CD4-positive, alpha-beta T cell (primary cell): ENCODE results near the gene PPP1R1C. TPM values are rescaled to one million over a fixed set of nuclear protein-coding genes. Genes with fewer than 3 reads are reported as not detected.

ENCODE experiments used
- ATAC-seq: fragments of 200-7000 bp; cut with Tn5 transposase; one replicate; pipeline ENCODE4 v1.10.0; 2022; ENCODE audit warnings: mild to moderate bottlenecking; ENCODE audit not compliant: poor library complexity
- CTCF ChIA-PET: fragments of 350-600 bp; sonication (Branson Sonifier 250); formaldehyde crosslinking; loops from one replicate; lab custom pipeline; 2021; ENCODE audit warnings: antibody characterized with exemption, inconsistent platforms; lab: Charles Lee
- POLR2A ChIA-PET: fragments of 350-600 bp; sonication (Branson Sonifier 250); formaldehyde crosslinking; loops from one replicate; lab custom pipeline; 2021; ENCODE audit warnings: antibody characterized with exemption, inconsistent platforms; lab: Charles Lee
- DNase-seq, 14 experiments: peaks; one replicate each; pipeline ENCODE4 v3.0.0-alpha.2; 2013 to 2020; ENCODE audit warnings: mixed read lengths in 2 of 14
- H3K27ac ChIP-seq, 2 donors: one replicate each; pipeline versions ENCODE4 v1.5.1 to v1.7.0; 2013; ENCODE audit warnings: low read length in 2 of 2, low read depth in 1 of 2, mild to moderate bottlenecking in 1 of 2
- H3K27me3 ChIP-seq, 2 experiments: 1 replicate in 1 of 2; 2 replicates in 1 of 2; pipeline versions ENCODE4 v1.6.1 to v1.7.0; 2013; ENCODE audit warnings: low read length in 2 of 2, control low read depth in 1 of 2, mild to moderate bottlenecking in 1 of 2, moderate library complexity in 1 of 2; ENCODE audit not compliant: insufficient read depth in 2 of 2, control insufficient read depth in 1 of 2
- H3K36me3 ChIP-seq: one replicate; pipeline ENCODE4 v1.6.1; 2013; ENCODE audit warnings: low read length, control low read depth; ENCODE audit not compliant: insufficient read depth
- H3K4me1 ChIP-seq: one replicate; pipeline ENCODE4 v1.6.1; 2013; ENCODE audit warnings: low read length, control low read depth; ENCODE audit not compliant: insufficient read depth
- H3K4me3 ChIP-seq: one replicate; pipeline ENCODE4 v1.5.1; 2013; ENCODE audit warnings: mild to moderate bottlenecking, low read length, moderate library complexity
- H3K9me3 ChIP-seq, 2 experiments: 1 replicate in 1 of 2; 2 replicates in 1 of 2; pipeline versions ENCODE4 v1.6.1 to v1.7.0; 2013; ENCODE audit warnings: low read length in 2 of 2, mild to moderate bottlenecking in 2 of 2, control low read depth in 1 of 2, moderate library complexity in 1 of 2; ENCODE audit not compliant: control insufficient read depth in 1 of 2, insufficient read depth in 1 of 2
- H3K27ac Mint-ChIP-seq: one replicate; pipeline ENCODE4 v1.8.0; 2020; ENCODE audit warnings: mixed read lengths
- H3K27me3 Mint-ChIP-seq: one replicate; pipeline ENCODE4 v1.8.0; 2021; ENCODE audit warnings: mixed read lengths
- H3K36me3 Mint-ChIP-seq: one replicate; pipeline ENCODE4 v1.8.0; 2021; ENCODE audit warnings: low read depth, mixed read lengths
- H3K4me1 Mint-ChIP-seq: one replicate; pipeline ENCODE4 v1.8.0; 2021; ENCODE audit warnings: low read depth, mixed read lengths
- H3K4me3 Mint-ChIP-seq: one replicate; pipeline ENCODE4 v1.8.0; 2020; ENCODE audit warnings: mild to moderate bottlenecking, mixed read lengths
- H3K9me3 Mint-ChIP-seq: one replicate; pipeline ENCODE4 v1.8.0; 2020; ENCODE audit warnings: mixed read lengths
- intact Hi-C, 2 experiments: fragments of 100-400 bp; cut with DNase I in 1 of 2; cut with micrococcal nuclease in 1 of 2; formaldehyde crosslinking; loops; one replicate each; pipeline versions ENCODE4 v1.15.1 to v1.9.0; 2023 to 2025; cut with DNase I, micrococcal nuclease
- total RNA-seq, 174 experiments: library from RNA in 2 of 174; stranded (reverse) in 2 of 174; gene quantifications; one replicate each; pipeline ENCODE4 v1.2.3 and lab custom pipeline; 2021 to 2026
- TF ChIP-seq, protein P1 (sequence below): fragments of 200-600 bp; IDR thresholded peaks from one replicate; pipeline ENCODE4 v1.8.0; 2022; ENCODE audit warnings: antibody characterized with exemption, mild to moderate bottlenecking

The PPP1R1C gene
- total RNA-seq, 2 experiments from 2014 or later, result not detected

DNA sequence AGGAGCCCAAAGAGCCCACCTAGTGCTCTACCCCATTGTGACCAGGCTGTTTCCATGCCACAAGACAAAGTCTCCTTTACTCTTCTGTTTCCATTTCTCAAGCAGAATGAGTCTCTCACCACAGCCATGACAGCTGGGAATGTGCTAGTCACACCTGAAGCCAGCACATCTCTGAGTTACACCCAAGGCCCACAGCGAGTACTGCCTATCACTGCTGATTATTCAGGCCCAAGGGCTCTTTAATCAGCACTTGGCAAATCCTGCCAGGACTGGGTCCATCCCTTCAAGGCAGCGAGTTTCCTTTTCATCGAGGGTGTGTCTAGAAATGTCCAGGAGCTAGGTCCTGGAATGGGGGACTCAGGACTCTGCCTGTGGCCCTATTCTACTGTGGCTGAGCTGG, 14.6 kb upstream of the PPP1R1C start:
- TF ChIP-seq, protein P1, sequence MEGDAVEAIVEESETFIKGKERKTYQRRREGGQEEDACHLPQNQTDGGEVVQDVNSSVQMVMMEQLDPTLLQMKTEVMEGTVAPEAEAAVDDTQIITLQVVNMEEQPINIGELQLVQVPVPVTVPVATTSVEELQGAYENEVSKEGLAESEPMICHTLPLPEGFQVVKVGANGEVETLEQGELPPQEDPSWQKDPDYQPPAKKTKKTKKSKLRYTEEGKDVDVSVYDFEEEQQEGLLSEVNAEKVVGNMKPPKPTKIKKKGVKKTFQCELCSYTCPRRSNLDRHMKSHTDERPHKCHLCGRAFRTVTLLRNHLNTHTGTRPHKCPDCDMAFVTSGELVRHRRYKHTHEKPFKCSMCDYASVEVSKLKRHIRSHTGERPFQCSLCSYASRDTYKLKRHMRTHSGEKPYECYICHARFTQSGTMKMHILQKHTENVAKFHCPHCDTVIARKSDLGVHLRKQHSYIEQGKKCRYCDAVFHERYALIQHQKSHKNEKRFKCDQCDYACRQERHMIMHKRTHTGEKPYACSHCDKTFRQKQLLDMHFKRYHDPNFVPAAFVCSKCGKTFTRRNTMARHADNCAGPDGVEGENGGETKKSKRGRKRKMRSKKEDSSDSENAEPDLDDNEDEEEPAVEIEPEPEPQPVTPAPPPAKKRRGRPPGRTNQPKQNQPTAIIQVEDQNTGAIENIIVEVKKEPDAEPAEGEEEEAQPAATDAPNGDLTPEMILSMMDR, result no peak
- Mint-ChIP-seq H3K27ac (no peak overlapping the region), H3K36me3 (no peaks in the 10 kb centered on the region), H3K27me3 (peaks cover 21% of the 10 kb centered on the region), H3K4me1 (no peaks in the 10 kb centered on the region), H3K9me3 (peaks cover 9% of the 10 kb centered on the region), H3K4me3 (no peak overlapping the region)
- DNase-seq (no peak), ATAC-seq (no peak)
- ChIA-PET POLR2A (no interaction called here), CTCF (no interaction called here)
- Histone ChIP-seq H3K4me1 (no peaks in the 10 kb centered on the region), H3K9me3 (peaks cover 0 to 6% of the 10 kb centered on the region in 2 experiments), H3K27me3 (peaks cover 3 to 7% of the 10 kb centered on the region in 2 experiments), H3K27ac (no peak overlapping the region), H3K36me3 (no peaks in the 10 kb centered on the region), H3K4me3 (no peak overlapping the region)
- intact Hi-C loops, result no loop called here

DNA sequence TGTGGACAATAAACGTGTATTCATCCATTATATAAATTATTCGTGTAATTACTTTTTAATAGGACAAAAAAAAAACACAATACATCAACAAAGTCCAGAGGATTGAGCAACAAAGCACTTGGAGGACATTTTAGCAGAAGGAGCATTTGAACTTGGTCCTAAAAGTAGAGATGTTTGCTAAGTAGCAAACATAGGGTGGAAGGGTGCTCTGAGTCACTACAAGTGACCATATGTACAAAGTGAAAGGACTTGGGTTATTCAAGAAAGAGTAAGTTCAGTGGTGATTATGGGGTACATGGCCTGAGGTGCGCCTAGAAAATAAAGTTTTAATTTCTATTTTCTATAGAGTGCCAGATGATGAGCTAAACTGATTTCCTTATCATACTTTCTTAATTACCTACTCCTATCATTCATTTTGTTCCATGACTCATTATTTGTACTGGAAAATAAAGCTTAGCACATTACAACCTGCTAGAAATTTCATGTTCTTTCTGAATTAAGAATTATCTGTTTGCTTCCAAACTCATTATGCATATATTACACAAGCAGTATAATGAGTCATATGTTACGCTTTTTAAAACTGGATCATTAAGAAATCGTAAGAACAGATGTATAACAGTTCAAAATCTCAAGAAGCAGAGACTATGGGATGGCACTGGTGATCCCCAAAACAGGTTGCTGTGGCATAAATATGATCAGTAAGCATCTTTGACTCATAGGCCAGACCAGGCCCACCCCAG, 13.1 kb upstream of the PPP1R1C start:
- Mint-ChIP-seq H3K36me3 (no peaks in the 10 kb centered on the region), H3K27ac (no peak overlapping the region), H3K4me1 (no peaks in the 10 kb centered on the region), H3K4me3 (no peak overlapping the region), H3K27me3 (peaks cover 21% of the 10 kb centered on the region), H3K9me3 (peaks cover 9% of the 10 kb centered on the region)
- TF ChIP-seq, protein P1, result no peak
- H3K4me1 ChIP-seq, result no peaks in the 10 kb centered on the region
- ATAC-seq, result no peak
- DNase-seq, result no peak
- POLR2A ChIA-PET, result no interaction called here
- CTCF ChIA-PET, result no interaction called here
- H3K27me3 ChIP-seq, result peaks cover 3 to 7% of the 10 kb centered on the region in 2 experiments
- no peaks in the 10 kb centered on the region for H3K36me3 ChIP-seq
- no peak overlapping the region for H3K27ac ChIP-seq
- H3K9me3 ChIP-seq, result peaks cover 0 to 6% of the 10 kb centered on the region in 2 experiments
- H3K4me3 ChIP-seq, result no peak overlapping the region
- intact Hi-C loops, result no loop called here

DNA sequence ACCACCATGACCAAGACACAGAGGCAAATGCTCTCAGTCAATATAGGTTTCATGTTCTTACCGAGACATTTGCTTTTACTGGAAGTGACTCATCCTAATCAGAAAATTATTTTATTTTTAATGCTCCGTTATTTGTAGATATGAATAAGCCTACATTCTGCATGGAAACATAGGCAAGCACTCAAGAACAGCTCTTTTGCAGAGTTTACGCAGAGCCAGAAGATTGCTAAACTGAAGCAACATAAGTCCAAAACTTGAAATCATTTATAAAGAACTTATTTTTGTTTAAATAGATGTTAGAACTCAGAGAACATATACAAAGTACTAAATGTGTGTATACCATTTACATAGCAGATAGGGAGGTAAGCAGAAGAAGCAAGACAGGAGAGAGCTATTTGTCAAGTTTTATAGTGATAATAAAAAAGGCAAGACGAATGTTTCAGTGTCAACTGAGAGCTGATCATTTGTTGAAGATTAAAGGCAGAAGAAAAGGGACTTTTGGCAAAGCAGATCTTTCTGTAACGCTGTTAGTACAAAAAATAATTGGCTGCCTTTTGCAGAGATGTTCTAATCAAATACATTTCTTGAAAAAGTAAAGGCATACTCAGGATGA, 12.4 kb upstream of the PPP1R1C start:
- Mint-ChIP-seq H3K4me1 (no peaks in the 10 kb centered on the region), H3K4me3 (no peak overlapping the region), H3K36me3 (no peaks in the 10 kb centered on the region), H3K9me3 (peaks cover 9% of the 10 kb centered on the region), H3K27ac (no peak overlapping the region), H3K27me3 (peaks cover 21% of the 10 kb centered on the region)
- peaks cover 0 to 6% of the 10 kb centered on the region in 2 experiments for H3K9me3 ChIP-seq
- CTCF ChIA-PET, result no interaction called here
- no peak overlapping the region for H3K4me3 ChIP-seq
- H3K27ac ChIP-seq, result no peak overlapping the region
- no peaks in the 10 kb centered on the region for H3K4me1 ChIP-seq
- H3K36me3 ChIP-seq, result no peaks in the 10 kb centered on the region
- intact Hi-C loops, result no loop called here
- TF ChIP-seq, protein P1, result no peak
- peaks cover 3 to 7% of the 10 kb centered on the region in 2 experiments for H3K27me3 ChIP-seq
- POLR2A ChIA-PET, result no interaction called here
- DNase-seq (no peak), ATAC-seq (no peak)
